IPS-NIHi11 (cell line): ENCODE measurements around the gene EVPL.
"Not testable (repeated sequence)": the region's sequence is repeated elsewhere in the genome, so short reads cannot be mapped to it uniquely, and the experiment has no call there.

Source experiments
- DNase-seq: peaks from one replicate; pipeline ENCODE4 v3.0.0; 2012; ENCODE audit warnings: mixed read lengths, low spot score

Gene EVPL

GRCh38 chr17:76027159-76027839 lies at the start of gene EVPL:
Gene EVPL, minus strand, starts transcription at chr17:76027306. Its CDS starts 108 bp downstream, at chr17:76027198.
- peak; percentile 70 for DNase-seq

- peak; percentile 55 for DNase-seq
Observed at GRCh38 chr17:76076146-76076764, 49.1 kb upstream of the EVPL start.

- DNase-seq: peak; percentile 60
Observed at GRCh38 chr17:76075364-76076145, 48.4 kb upstream of the EVPL start.

GRCh38 chr17:76074390-76075363 lies 47.6 kb upstream of the EVPL start, which contains the start of gene GALR2:
Gene GALR2, plus strand, starts transcription at chr17:76074781. Its CDS starts 103 bp downstream, at chr17:76074884.
- DNase-seq: peak; percentile 57

- DNase-seq: peak; percentile 99
Observed at GRCh38 chr17:76072148-76072858, 45.2 kb upstream of the EVPL start, which contains the start of gene SRP68. Gene SRP68, minus strand, starts transcription at chr17:76072517. Its CDS starts 26 bp downstream, at chr17:76072491.

- no peak for DNase-seq
Observed at GRCh38 chr17:76071531-76072147, 44.5 kb upstream of the EVPL start.

GRCh38 chr17:76065775-76066174 lies 38.7 kb upstream of the EVPL start:
- DNase-seq: no peak

GRCh38 chr17:76063875-76064546 lies 36.9 kb upstream of the EVPL start:
- no peak for DNase-seq

- DNase-seq: not testable (repeated sequence)
Observed at GRCh38 chr17:76058264-76058663, 31.2 kb upstream of the EVPL start.

GRCh38 chr17:76056882-76057281 lies 29.8 kb upstream of the EVPL start:
- DNase-seq: no peak

GRCh38 chr17:76054112-76054476 lies 27.0 kb upstream of the EVPL start:
- no peak for DNase-seq

- no peak for DNase-seq
Observed at GRCh38 chr17:76053246-76054111, 26.4 kb upstream of the EVPL start.

GRCh38 chr17:76051561-76051960 lies 24.5 kb upstream of the EVPL start:
- no peak for DNase-seq

GRCh38 chr17:76050538-76051467 lies 23.7 kb upstream of the EVPL start:
- no peak for DNase-seq

- no peak for DNase-seq
Observed at GRCh38 chr17:76049836-76050537, 22.9 kb upstream of the EVPL start.

- DNase-seq: no peak
Observed at GRCh38 chr17:76049239-76049638, 22.1 kb upstream of the EVPL start.

GRCh38 chr17:76048711-76049110 lies 21.6 kb upstream of the EVPL start:
- no peak for DNase-seq
